ES-I3 (cell line): ENCODE data around the gene ORMDL3.
"Not testable (repeated sequence)": the region's sequence is repeated elsewhere in the genome, so short reads cannot be mapped to it uniquely, and the experiment has no call there.

Experiments
- H3K36me3 ChIP-seq: 2 replicates; pipeline ENCODE4 v1.6.1; 2013; ENCODE audit warnings: mild to moderate bottlenecking, low read length, control low read depth, moderate library complexity; ENCODE audit not compliant: insufficient read depth
- H3K4me1 ChIP-seq: 2 replicates; pipeline ENCODE4 v1.6.1; 2013; ENCODE audit warnings: mild to moderate bottlenecking, control low read depth, low read length; ENCODE audit not compliant: insufficient read depth
- H3K9ac ChIP-seq: 2 replicates; pipeline ENCODE4 v1.6.1; 2013; ENCODE audit warnings: low read depth, mild to moderate bottlenecking, low read length, moderate library complexity
- H3K9me3 ChIP-seq: 2 replicates; pipeline ENCODE4 v1.6.1; 2013; ENCODE audit warnings: mild to moderate bottlenecking, low read length, moderate library complexity; ENCODE audit not compliant: control insufficient read depth, insufficient read depth

Gene ORMDL3

GRCh38 chr17:39955726-39956225 is 28.4 kb upstream of the ORMDL3 start:
- H3K9me3 ChIP-seq, result no peaks in the 10 kb centered on the region
- H3K9ac ChIP-seq, result no peak overlapping the region
- H3K36me3 ChIP-seq, result no peaks in the 10 kb centered on the region
- H3K4me1 ChIP-seq, result peaks cover 2% of the 10 kb centered on the region; the same call in 1 of the 2 replicates

GRCh38 chr17:39954876-39955275 is 27.5 kb upstream of the ORMDL3 start:
- no peaks in the 10 kb centered on the region for H3K9me3 ChIP-seq

DNA sequence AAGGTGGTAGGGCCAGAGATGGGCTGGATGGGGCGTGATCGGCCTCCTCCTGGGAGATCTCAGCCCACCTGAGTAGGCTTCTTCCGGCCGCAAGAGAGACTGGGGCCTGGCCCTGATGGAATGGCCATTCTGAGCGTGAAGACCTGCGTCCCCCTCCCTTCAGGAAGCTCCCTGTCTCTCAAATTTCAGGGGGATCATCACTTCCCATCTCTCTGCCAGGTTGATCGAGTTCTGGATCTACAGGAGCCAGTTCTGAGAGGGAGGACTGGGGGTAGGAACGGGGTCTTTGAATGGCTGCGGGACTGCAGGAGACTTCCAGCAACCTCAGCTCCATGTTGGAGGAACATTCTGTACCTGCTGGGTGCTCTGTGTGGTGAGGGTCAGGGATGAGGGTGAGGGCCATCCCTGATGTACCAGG is 26.1 kb upstream of the ORMDL3 start:
- Histone ChIP-seq H3K9ac (peak overlapping the region; percentile 64), H3K9me3 (no peaks in the 10 kb centered on the region), H3K4me1 (peaks cover 7% of the 10 kb centered on the region; the same call in 1 of the 2 replicates), H3K36me3 (no peaks in the 10 kb centered on the region)

More at GRCh38 chr17:39954876-39955275, 27.5 kb upstream of the ORMDL3 start:
- H3K9ac ChIP-seq, result no peak overlapping the region
- H3K36me3 ChIP-seq, result no peaks in the 10 kb centered on the region
- peaks cover 3% of the 10 kb centered on the region; the same call in 1 of the 2 replicates for H3K4me1 ChIP-seq

DNA sequence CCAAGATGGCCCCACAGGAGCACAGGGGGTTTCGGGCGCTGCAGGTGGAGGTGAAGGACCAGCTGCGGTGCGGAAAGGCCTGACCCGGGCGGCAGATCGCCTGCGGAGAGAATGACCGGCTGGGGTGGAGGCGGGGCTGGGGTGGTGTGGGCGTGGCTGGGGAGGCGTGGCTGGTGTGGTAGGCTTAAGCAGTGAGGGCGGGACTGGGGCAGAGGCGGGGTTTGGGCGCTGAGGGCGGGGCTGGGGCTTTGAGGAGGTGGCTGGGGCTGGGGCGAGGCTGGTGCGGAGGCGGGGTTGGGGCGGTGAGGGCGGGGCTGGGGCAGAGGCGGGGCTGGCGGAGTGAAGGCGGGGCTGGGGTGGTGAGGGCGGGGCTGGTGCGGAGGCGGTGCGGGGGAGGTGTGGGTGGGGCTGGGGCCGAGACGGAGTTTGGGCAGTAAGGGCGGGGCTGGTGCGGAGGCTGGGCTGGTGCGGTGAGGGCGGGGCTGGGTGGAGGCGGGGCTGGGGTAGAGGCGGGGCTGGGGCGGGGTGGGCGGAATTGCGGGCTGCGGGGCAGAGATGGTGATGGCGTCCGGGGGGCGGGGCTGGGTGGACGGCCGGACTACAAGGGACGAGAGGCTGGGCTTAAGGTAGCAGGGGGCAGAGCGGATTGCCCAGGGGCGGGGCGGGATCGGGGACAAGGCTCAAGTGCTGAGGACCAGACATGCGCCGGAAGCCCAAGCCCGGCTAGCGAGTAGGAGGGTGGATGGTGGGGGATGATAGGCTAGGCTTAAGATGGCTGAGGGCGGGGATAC is 25.5 kb upstream of the ORMDL3 start:
- Histone ChIP-seq H3K4me1 (peaks cover 7% of the 10 kb centered on the region; the same call in 1 of the 2 replicates), H3K36me3 (no peaks in the 10 kb centered on the region), H3K9me3 (no peaks in the 10 kb centered on the region), H3K9ac (peak overlapping the region; percentile 64; the same call in 1 of the 2 replicates)

DNA sequence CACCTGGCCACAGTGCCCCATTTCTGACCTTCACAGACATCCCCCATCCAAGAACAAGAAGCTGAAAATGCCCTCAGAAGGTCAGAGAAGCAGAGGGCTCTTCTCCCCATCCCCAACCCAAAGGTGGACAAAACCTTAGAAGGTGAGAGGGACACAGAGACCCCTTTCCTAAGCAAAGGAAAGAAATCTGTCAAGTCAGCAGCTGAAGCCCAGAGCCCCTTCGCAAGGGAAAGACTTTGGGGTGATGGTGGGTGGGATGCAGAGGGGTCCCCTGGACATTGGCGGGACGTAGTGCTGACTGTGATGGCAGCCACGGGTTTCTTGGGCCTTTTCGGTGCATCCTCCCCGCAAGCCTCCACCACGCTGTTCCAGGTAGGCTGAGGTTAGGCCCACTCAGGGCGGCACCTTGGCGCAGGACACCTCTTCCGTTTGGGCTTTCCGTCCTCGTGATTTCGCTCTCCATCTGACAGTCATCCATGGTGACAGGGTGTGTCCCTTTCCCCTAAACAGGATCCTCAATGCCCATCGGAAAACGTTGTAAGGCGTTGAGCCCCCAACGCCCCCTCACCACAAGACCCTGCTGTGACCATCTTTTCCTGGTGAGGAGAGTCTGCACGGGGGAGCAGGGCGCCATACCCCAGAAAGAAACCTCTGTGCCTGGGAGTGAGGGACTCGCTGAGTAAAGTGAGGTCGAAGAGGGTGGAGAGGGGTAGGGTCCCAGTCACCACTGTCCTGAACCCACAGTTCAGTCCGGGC is 24.7 kb upstream of the ORMDL3 start:
- H3K9me3 ChIP-seq, result no peaks in the 10 kb centered on the region
- peaks cover 7% of the 10 kb centered on the region; the same call in 1 of the 2 replicates for H3K4me1 ChIP-seq
- no peaks in the 10 kb centered on the region for H3K36me3 ChIP-seq
- H3K9ac ChIP-seq, result peak overlapping the region; percentile 64; the same call in 1 of the 2 replicates

GRCh38 chr17:39950871-39951348 is 23.5 kb upstream of the ORMDL3 start:
- Histone ChIP-seq H3K9me3 (no peaks in the 10 kb centered on the region), H3K4me1 (peaks cover 7% of the 10 kb centered on the region; the same call in 1 of the 2 replicates)

GRCh38 chr17:39949028-39949427 is 21.6 kb upstream of the ORMDL3 start:
- Histone ChIP-seq H3K9ac (no peak overlapping the region), H3K4me1 (peaks cover 7% of the 10 kb centered on the region; the same call in 1 of the 2 replicates), H3K9me3 (no peaks in the 10 kb centered on the region), H3K36me3 (no peaks in the 10 kb centered on the region)

More at GRCh38 chr17:39950871-39951348, 23.5 kb upstream of the ORMDL3 start:
- no peaks in the 10 kb centered on the region for H3K36me3 ChIP-seq
- no peak overlapping the region for H3K9ac ChIP-seq

DNA sequence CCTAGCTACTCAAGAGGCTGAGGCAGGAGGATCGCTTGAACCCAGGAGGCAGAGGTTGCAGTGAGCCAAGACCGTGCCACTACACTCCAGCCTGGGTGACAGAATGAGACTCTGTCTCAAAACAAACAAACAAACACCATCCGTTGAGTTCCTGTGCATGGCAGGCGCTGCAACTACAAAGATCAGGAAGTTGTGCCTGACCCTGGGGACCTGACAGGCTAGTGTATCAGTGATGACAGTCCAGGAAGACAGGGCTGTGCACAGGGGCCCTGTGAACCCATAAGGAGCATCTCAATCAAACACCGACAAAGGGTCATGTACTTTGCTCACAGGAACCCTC is 21.1 kb upstream of the ORMDL3 start:
- not testable (repeated sequence) for H3K36me3 ChIP-seq, H3K9ac ChIP-seq, H3K9me3 ChIP-seq, H3K4me1 ChIP-seq

DNA sequence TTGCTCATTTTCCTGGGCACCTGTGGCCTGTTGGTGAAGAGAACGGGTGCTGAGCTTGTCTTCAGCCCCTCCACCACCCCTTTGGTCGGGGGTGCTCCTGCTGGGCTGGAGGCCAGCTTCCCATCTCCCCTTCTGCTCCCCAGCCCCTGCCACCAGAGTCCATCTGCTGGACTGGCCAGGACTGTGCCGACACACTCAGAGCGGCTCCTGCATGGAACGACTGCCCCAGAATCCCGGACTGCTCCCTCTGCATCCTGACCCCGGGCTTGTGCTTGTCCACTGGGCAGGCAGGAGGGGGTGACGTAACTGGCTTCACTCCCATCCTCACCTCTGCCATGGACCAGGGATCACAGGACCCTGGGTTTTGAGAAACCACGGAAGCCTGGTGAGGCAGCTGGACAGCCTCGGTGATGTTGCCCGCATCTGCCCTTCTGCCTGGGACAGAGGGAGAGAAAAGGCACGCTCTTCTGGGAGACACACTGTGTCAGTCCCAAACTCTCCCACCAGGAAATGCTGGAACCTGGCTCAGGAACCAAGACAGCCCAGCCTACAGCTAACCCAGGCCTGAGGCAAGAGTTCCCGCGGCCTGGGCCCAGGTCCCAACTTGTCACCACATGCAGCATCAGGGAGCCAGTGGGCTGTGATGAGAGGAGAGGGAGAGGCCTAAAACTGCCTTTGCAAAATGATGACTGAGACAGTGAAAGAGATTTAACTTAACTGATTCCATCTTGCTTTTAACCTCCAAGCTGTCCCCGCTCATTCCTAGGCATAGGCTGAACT is 19.3 kb upstream of the ORMDL3 start:
- Histone ChIP-seq H3K9me3 (no peaks in the 10 kb centered on the region), H3K9ac (no peak overlapping the region), H3K36me3 (no peaks in the 10 kb centered on the region), H3K4me1 (peaks cover 7% of the 10 kb centered on the region; the same call in 1 of the 2 replicates)

GRCh38 chr17:39944393-39944711 is 17.0 kb upstream of the ORMDL3 start:
- no peaks in the 10 kb centered on the region for H3K9me3 ChIP-seq
- no peaks in the 10 kb centered on the region for H3K36me3 ChIP-seq
- no peak overlapping the region for H3K9ac ChIP-seq
- H3K4me1 ChIP-seq, result peaks cover 4% of the 10 kb centered on the region; the same call in 1 of the 2 replicates

GRCh38 chr17:39943702-39944392 is 16.4 kb upstream of the ORMDL3 start:
- Histone ChIP-seq H3K36me3 (no peaks in the 10 kb centered on the region), H3K9ac (no peak overlapping the region), H3K9me3 (no peaks in the 10 kb centered on the region), H3K4me1 (peaks cover 2% of the 10 kb centered on the region; the same call in 1 of the 2 replicates)

DNA sequence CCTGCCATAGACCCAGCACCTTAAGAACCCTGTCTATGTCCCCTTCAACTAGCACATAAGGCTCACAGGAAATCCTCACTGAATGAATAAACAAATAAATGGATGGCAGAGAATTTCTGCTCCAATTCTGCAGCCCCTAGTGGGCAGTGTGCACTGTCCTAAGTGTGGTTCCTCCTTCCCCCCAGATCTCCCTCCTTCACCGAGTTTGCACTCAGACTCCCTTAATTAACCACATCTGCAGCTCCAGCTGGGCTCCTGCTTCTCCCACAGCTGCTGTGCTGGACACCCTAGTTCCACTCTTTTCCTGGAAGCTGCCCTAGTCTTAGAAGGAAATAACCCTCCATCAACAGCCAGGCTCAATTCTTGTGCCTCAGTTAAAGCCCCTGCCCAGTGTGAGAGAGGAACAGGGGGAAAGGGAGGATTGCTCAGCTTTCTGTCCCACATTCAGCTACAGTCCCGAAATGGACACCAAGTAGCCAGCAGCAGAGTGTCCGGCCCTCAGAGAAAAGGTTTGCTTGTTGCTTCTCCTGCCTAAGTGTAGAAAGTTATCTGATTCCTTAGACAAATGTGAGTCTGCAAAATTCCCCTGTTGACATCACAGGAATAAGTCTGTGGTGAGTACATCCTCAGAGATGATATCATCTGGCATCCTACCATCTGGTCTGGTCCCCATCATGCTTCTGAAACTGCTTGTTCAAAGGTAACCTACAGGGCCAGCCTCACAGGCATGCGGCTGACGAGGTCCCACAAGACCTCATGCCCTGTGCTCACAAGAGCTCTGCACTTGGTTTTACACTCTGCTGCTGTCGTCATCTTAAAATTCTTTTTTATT is 12.4 kb upstream of the ORMDL3 start:
- H3K36me3 ChIP-seq, result no peaks in the 10 kb centered on the region
- no peak overlapping the region for H3K9ac ChIP-seq
- no peaks in the 10 kb centered on the region for H3K4me1 ChIP-seq
- no peaks in the 10 kb centered on the region for H3K9me3 ChIP-seq

DNA sequence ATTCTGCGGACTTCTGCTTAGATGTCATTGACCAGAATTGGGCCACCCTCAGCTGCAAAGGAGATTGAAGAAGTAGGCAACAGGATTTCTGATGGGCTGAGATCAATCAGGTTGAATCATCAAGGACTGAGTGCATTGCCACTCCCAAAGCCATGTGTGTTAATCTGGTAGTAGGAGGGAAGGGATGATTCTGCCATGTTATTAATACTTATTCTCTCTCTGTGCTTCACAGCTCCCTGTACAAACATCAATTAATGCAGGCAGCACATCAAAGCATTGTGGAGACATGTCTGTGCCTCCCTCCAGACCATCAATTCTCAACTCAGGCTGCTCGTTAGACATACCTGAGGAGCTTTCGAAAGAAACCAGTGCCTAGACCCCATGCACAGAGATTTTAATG is 11.7 kb upstream of the ORMDL3 start:
- peaks cover 3% of the 10 kb centered on the region; the same call in 1 of the 2 replicates for H3K4me1 ChIP-seq
- H3K9ac ChIP-seq, result no peak overlapping the region
- no peaks in the 10 kb centered on the region for H3K9me3 ChIP-seq
- no peaks in the 10 kb centered on the region for H3K36me3 ChIP-seq
